Measurements from ENCODE around the gene TMC8.

TMC8 gene

GRCh38 chr17:78159575-78160158 is 29.1 kb downstream of the TMC8 start:
- H3K4me3 ChIP-seq (ENCODE audit: low read depth, low read length) = no peak overlapping the region
- no peaks in the 10 kb centered on the region for H3K4me1 ChIP-seq (ENCODE audit: control insufficient read depth, insufficient read depth, low read length)
- CTCF ChIA-PET = interaction anchor here (0.9 kb wide), 1 partner anchor 26 kb away, joined by 4 read pairs; no protein-coding TSS in a partner anchor
- no peaks in the 10 kb centered on the region for H3K9me3 ChIP-seq (ENCODE audit: control insufficient read depth, insufficient read depth, low read depth, low read length)
- no peak overlapping the region for H3K27ac ChIP-seq (ENCODE audit: extremely low read depth, low read depth, low read length)
- H3K36me3 ChIP-seq (ENCODE audit: control insufficient read depth in 2 of 2, insufficient read depth in 1 of 2, low read length in 2 of 2) = no peaks in the 10 kb centered on the region
- POLR2A ChIA-PET = interaction anchor here (2.1 kb wide), 1 partner anchor 27 kb away, joined by 7 read pairs; the partner anchor contains the start of genes AFMID and TK1
- TF ChIP-seq PRDM6 (tag by site-specific recombination; IDR thresholded peaks at IDR 0.05) (no peak), WT1 (tag by site-specific recombination; IDR thresholded peaks at IDR 0.05) (no peak), ZNF600 (tag by site-specific recombination; IDR thresholded peaks at IDR 0.05) (0 out of 2 replicates have a peak, but pooled peaks have one; percentile 36), AEBP2 (tag by site-specific recombination; IDR thresholded peaks at IDR 0.05; ENCODE audit: borderline replicate concordance) (no peak), ZNF571 (tag by site-specific recombination; IDR thresholded peaks at IDR 0.05) (no peak), PRDM10 (tag by site-specific recombination; IDR thresholded peaks at IDR 0.05) (peak; percentile 81)

- Histone ChIP-seq H3K9me3 (ENCODE audit: control insufficient read depth, insufficient read depth, low read depth, low read length) (no peaks in the 10 kb centered on the region), H3K36me3 (ENCODE audit: control insufficient read depth in 2 of 2, insufficient read depth in 1 of 2, low read length in 2 of 2) (no peaks in the 10 kb centered on the region), H3K4me3 (ENCODE audit: low read depth, low read length) (no peak overlapping the region), H3K27ac (ENCODE audit: extremely low read depth, low read depth, low read length) (no peak overlapping the region), H3K4me1 (ENCODE audit: control insufficient read depth, insufficient read depth, low read length) (no peaks in the 10 kb centered on the region)
- CTCF ChIA-PET = interaction anchor here (0.6 to 2.2 kb wide), 2 partner anchors 12 to 51 kb away, joined by 3 to 11 read pairs; no protein-coding TSS in a partner anchor
- no peak for TF ChIP-seq PATZ1 (tag by site-specific recombination; IDR thresholded peaks at IDR 0.05)
- TF ChIP-seq ZNF549 (tag by site-specific recombination; IDR thresholded peaks at IDR 0.05) = no peak
- TF ChIP-seq HIC1 (tag by site-specific recombination; IDR thresholded peaks at IDR 0.05) = 0 out of 2 replicates have a peak, but pooled peaks have one; percentile 35
- TF ChIP-seq ZNF223 (tag by site-specific recombination; IDR thresholded peaks at IDR 0.05) = 0 out of 2 replicates have a peak, but pooled peaks have one; percentile 58
- POLR2A ChIA-PET = interaction anchor here (1.3 to 1.6 kb wide), 2 partner anchors 22 to 34 kb away, joined by 3 read pairs; partner anchors contain the start of gene TMC8
Measured at GRCh38 chr17:78163881-78164747, 33.5 kb downstream of the TMC8 start.
